ENCODE results near the gene ARRDC3. TPM values are rescaled to one million over a fixed set of nuclear protein-coding genes. Genes with fewer than 3 reads are reported as not detected.

ARRDC3 gene
- total and polyA plus RNA-seq, 2 experiments from 2014 or later, result 11.9 to 16.5 TPM

DNA sequence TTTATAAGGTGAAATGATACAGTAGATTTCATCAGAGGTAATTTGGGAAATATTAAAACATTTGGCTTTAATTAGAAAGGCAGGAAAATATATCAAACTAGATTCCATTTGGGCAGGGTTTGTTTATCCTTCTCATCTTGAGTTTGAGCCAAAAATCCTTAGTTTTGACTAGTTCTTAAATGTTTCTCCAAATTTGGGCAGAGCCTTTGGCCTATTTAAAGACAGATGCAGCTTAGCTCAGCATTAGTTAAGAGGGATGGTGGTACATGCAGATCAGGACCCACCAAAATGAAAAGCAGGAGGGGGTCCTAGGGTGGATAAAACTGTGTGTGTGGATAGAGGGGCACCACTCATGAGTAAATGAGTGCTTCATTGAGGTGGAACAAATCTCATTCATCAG lies 20.3 kb upstream of the ARRDC3 start (continued):
- TF ChIP-seq CTCF (conservative IDR thresholded peaks at IDR 0.05; ENCODE audit: low read depth in 2 of 2) (no peak), ZNF114 (CRISPR knock-in tag; IDR thresholded peaks at IDR 0.05) (no peak), EZH2 (IDR thresholded peaks at IDR 0.05; ENCODE audit: low read depth, unreplicated experiment) (no peak), STAT1 (IDR thresholded peaks at IDR 0.05; ENCODE audit: unreplicated experiment) (no peak), CREB1 (CRISPR knock-in tag; IDR thresholded peaks at IDR 0.05; ENCODE audit: low read depth) (no peak), ETS1 (IDR thresholded peaks at IDR 0.05) (no peak)

DNA sequence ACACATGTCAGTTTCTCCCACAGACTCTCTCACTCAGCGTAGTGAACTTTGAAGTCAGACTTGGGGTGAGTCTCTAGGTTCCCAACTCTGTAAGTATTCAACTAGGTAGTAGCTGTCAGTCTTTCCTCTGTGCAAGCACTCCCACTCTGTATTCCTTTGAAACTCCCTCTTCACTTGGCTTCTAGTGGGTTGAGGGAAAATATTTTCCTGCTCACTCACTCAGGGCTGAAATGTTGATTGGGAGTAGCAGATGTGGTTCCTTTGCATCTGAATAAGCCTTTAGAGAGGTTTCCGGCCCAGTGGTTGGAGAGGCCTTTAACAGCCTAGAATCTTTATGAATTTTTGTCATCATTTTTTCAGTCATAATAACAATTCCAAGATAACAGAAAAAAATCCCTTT lies 18.1 kb upstream of the ARRDC3 start:
- no peaks in the 10 kb centered on the region for H3K36me3 Mint-ChIP-seq (ENCODE audit: low read depth)
- no peaks in the 10 kb centered on the region for H3F3A ChIP-seq (replicated peaks; ENCODE audit: low read depth)
- H3K4me1 ChIP-seq (ENCODE audit: insufficient read depth), result peaks cover 7% of the 10 kb centered on the region
- H3K27me3 Mint-ChIP-seq (ENCODE audit: insufficient read depth, low read depth, poor library complexity), result no peaks in the 10 kb centered on the region
- H3K4me3 Mint-ChIP-seq, result no peak overlapping the region
- no peaks in the 10 kb centered on the region for H3K79me2 ChIP-seq (replicated peaks; ENCODE audit: insufficient read depth)
- H3K4me3 ChIP-seq, result no peak overlapping the region
- no peaks in the 10 kb centered on the region for H3K9me3 Mint-ChIP-seq
- H3K27ac Mint-ChIP-seq, result peak overlapping the region; percentile 72
- no peaks in the 10 kb centered on the region for H4K20me1 ChIP-seq (replicated peaks; ENCODE audit: insufficient read depth)
- H2AFZ ChIP-seq, result no peak overlapping the region
- no peaks in the 10 kb centered on the region for H3K9me2 ChIP-seq (ENCODE audit: insufficient read depth)
- no peak for TF ChIP-seq CREB1 (CRISPR knock-in tag; IDR thresholded peaks at IDR 0.05; ENCODE audit: low read depth)
- TF ChIP-seq JUNB (IDR thresholded peaks at IDR 0.05; ENCODE audit: unreplicated experiment), result no peak
- no peak for TF ChIP-seq ETS1 (IDR thresholded peaks at IDR 0.05)
- TF ChIP-seq CTCF (conservative IDR thresholded peaks at IDR 0.05; ENCODE audit: low read depth in 2 of 2), result no peak
- no peak for TF ChIP-seq POLR2AphosphoS5 (IDR thresholded peaks at IDR 0.05; ENCODE audit: low read depth)
- no peak for TF ChIP-seq EZH2phosphoT487 (IDR thresholded peaks at IDR 0.05; ENCODE audit: unreplicated experiment)
- TF ChIP-seq EZH2 (IDR thresholded peaks at IDR 0.05; ENCODE audit: low read depth, unreplicated experiment), result no peak
- no peak for TF ChIP-seq STAT1 (IDR thresholded peaks at IDR 0.05; ENCODE audit: unreplicated experiment)
- TF ChIP-seq ZNF114 (CRISPR knock-in tag; IDR thresholded peaks at IDR 0.05), result no peak
- TF ChIP-seq NANOG (IDR thresholded peaks at IDR 0.05; ENCODE audit: borderline replicate concordance), result no peak
- TF ChIP-seq ZNF462 (CRISPR knock-in tag; IDR thresholded peaks at IDR 0.05), result no peak
- H3K4me1 Mint-ChIP-seq, result peaks cover 10% of the 10 kb centered on the region
- DNase-seq (ENCODE audit: low spot score), result peak; percentile 27
- peak; percentile 63 for ATAC-seq
- no peak overlapping the region; the same call in 1 of the 2 replicates for H3K27ac ChIP-seq (ENCODE audit: low read depth)
- no peaks in the 10 kb centered on the region for H3K27me3 ChIP-seq (ENCODE audit: insufficient read depth)
- no peaks in the 10 kb centered on the region for H3K36me3 ChIP-seq (ENCODE audit: insufficient read depth)
- peak overlapping the region; percentile 20 for H3K4me2 ChIP-seq
